Fibroblast of skin of abdomen (primary cell): Measurements from ENCODE around the gene ZCCHC17.

Experiments used
- DNase-seq: peaks from one replicate; pipeline ENCODE4 v3.0.0-alpha.2; 2013

The ZCCHC17 gene

GRCh38 chr1:31396633-31397351, 100.0 kb downstream of the ZCCHC17 start:
- peak; percentile 97 for DNase-seq

- peak; percentile 58 for DNase-seq
These were observed 100.7 kb downstream of the ZCCHC17 start for GRCh38 chr1:31397360-31398095.

GRCh38 chr1:31398246-31398645, 101.4 kb downstream of the ZCCHC17 start:
- DNase-seq = no peak

GRCh38 chr1:31399976-31400375, 103.1 kb downstream of the ZCCHC17 start:
- DNase-seq = peak; percentile 64

- DNase-seq = peak; percentile 88
These were observed 103.6 kb downstream of the ZCCHC17 start for GRCh38 chr1:31400393-31400792.

- no peak for DNase-seq
These were observed 104.4 kb downstream of the ZCCHC17 start for GRCh38 chr1:31401241-31401640.

- DNase-seq = no peak
These were observed 108.9 kb downstream of the ZCCHC17 start for GRCh38 chr1:31405578-31406245.

GRCh38 chr1:31407029-31407626, 110.3 kb downstream of the ZCCHC17 start:
- DNase-seq = no peak

- no peak for DNase-seq
These were observed 112.0 kb downstream of the ZCCHC17 start for GRCh38 chr1:31408788-31409318.

- no peak for DNase-seq
These were observed 113.4 kb downstream of the ZCCHC17 start for GRCh38 chr1:31409946-31410858.

GRCh38 chr1:31410871-31411270, 114.0 kb downstream of the ZCCHC17 start:
- DNase-seq = no peak

- DNase-seq = no peak
These were observed 115.4 kb downstream of the ZCCHC17 start for GRCh38 chr1:31412205-31412604.

- no peak for DNase-seq
These were observed 116.0 kb downstream of the ZCCHC17 start, which contains the start of gene SERINC2 for GRCh38 chr1:31412732-31413404. Gene SERINC2 (plus strand): TSS chr1:31413213. CDS start chr1:31413266, 53 bp downstream.

- no peak for DNase-seq
These were observed 116.7 kb downstream of the ZCCHC17 start for GRCh38 chr1:31413405-31414001.
